K562 (cell line): ENCODE data around the gene BBLN. TPM values are rescaled to one million over a fixed set of nuclear protein-coding genes. Genes with fewer than 3 reads are reported as not detected.
A peak's percentile ranks its signal among the peaks of the same experiment; 100 is the strongest.

ENCODE experiments used
- CBFA2T3 ChIP-seq: fragments of 450-650 bp; IDR thresholded peaks from 2 replicates; pipeline ENCODE4 v1.6.1; 2017
- FOXJ2 ChIP-seq: fragments of 200-800 bp; sonication (Bioruptor generic); IDR thresholded peaks from 2 replicates; pipeline ENCODE4 v1.6.1; 2016; ENCODE audit warnings: missing genetic modification characterization, missing compliant biosample characterization
- MEIS2 ChIP-seq: fragments of 450-650 bp; IDR thresholded peaks from 2 replicates; pipeline ENCODE4 v1.6.1; 2014; ENCODE audit warnings: mild to moderate bottlenecking; ENCODE audit not compliant: partially characterized antibody
- MTA2 ChIP-seq: fragments of 450-650 bp; IDR thresholded peaks from 2 replicates; pipeline ENCODE4 v1.6.1; 2016; ENCODE audit warnings: low read depth
- PRPF4 ChIP-seq: fragments of 200-400 bp; formaldehyde crosslinking; IDR thresholded peaks from one replicate; pipeline ENCODE4 v1.6.1; 2017; ENCODE audit warnings: low read length, low read depth, mild to moderate bottlenecking; ENCODE audit not compliant: insufficient read depth, poor library complexity, severe bottlenecking
- SNRNP70 ChIP-seq: fragments of 200-400 bp; formaldehyde crosslinking; optimal IDR thresholded peaks from 2 replicates; pipeline ENCODE3; 2017; ENCODE audit warnings: low read depth, low read length
- THRAP3 ChIP-seq: fragments of 450-650 bp; IDR thresholded peaks from 2 replicates; pipeline ENCODE4 v1.6.1; 2016; ENCODE audit warnings: mild to moderate bottlenecking, inconsistent platforms, borderline replicate concordance
- ZFP1 ChIP-seq: fragments of 450-650 bp; formaldehyde crosslinking; IDR thresholded peaks from 2 replicates; pipeline ENCODE4 v1.4.0; 2020; ENCODE audit warnings: mild to moderate bottlenecking, mixed read lengths
- ZNF253 ChIP-seq: fragments of 250-450 bp; sonication (Bioruptor Pico); conservative IDR thresholded peaks from 2 replicates; pipeline ENCODE4 v1.6.1; 2021; ENCODE audit warnings: mild to moderate bottlenecking
- polyA plus RNA-seq, 8 experiments: library from polyadenylated mRNA; depleted of rRNA in 4 of 8; stranded (reverse) in 5 of 8; unstranded in 3 of 8; fragments of >200 nt; fragmentation: Nextera tagmentation in 2 of 8; fragmentation: Illumina TruSeq in 1 of 8; extraction: Ambion mirVana in 2 of 8; extraction: Trizol in 1 of 8; gene quantifications; 2 replicates each; pipeline versions ENCODE4 v1.2.1 to v1.2.3, GENCODE V29; 2011 to 2014; ENCODE audit warnings: inconsistent platforms in 1 of 8, missing spikeins in 1 of 8
- total RNA-seq, 7 experiments: library from RNA; depleted of rRNA in 6 of 7; stranded (reverse); fragments of >200 nt in 6 of 7; fragmentation: Illumina TruSeq in 2 of 7; extraction: Trizol in 2 of 7; gene quantifications; 2 replicates each; pipeline versions ENCODE4 v1.2.1 to v1.2.3, GENCODE V29; 2011 to 2021; ENCODE audit warnings: low replicate concordance in 1 of 7
- TF ChIP-seq, protein P1 (sequence below): fragments of 250-450 bp; sonication (Bioruptor Pico); IDR thresholded peaks from 2 replicates; pipeline ENCODE4 v1.6.1; 2021; ENCODE audit warnings: mild to moderate bottlenecking
- TF ChIP-seq, protein P2 (sequence below): fragments of 450-650 bp; formaldehyde crosslinking; IDR thresholded peaks from 2 replicates; pipeline ENCODE4 v1.4.0; 2022; ENCODE audit warnings: mild to moderate bottlenecking, moderate library complexity
- TF ChIP-seq, protein P3 (sequence below): sonication (generic); formaldehyde crosslinking; IDR thresholded peaks from 2 replicates; pipeline ENCODE4 v1.8.1; 2023; ENCODE audit warnings: missing genetic modification reagents, mild to moderate bottlenecking, borderline replicate concordance
- TF ChIP-seq, protein P4 (sequence below): fragments of 450-650 bp; IDR thresholded peaks from 2 replicates; pipeline ENCODE4 v1.6.1; 2016; ENCODE audit warnings: mild to moderate bottlenecking
- TF ChIP-seq, protein P5 (sequence below), 2 experiments: fragments of 150-350 bp in 1 of 2; IDR thresholded peaks; 2 replicates each; pipeline ENCODE4 v1.6.1; 2012 to 2016; ENCODE audit warnings: low read depth in 2 of 2, low read length in 2 of 2, mild to moderate bottlenecking in 1 of 2, moderate library complexity in 1 of 2

The BBLN gene
- total and polyA plus RNA-seq, 9 of the 15 experiments (the other 6 are each of a cell fraction or from before 2014, with no cell fraction given): 4.2 to 331 (median 87.1) TPM

DNA sequence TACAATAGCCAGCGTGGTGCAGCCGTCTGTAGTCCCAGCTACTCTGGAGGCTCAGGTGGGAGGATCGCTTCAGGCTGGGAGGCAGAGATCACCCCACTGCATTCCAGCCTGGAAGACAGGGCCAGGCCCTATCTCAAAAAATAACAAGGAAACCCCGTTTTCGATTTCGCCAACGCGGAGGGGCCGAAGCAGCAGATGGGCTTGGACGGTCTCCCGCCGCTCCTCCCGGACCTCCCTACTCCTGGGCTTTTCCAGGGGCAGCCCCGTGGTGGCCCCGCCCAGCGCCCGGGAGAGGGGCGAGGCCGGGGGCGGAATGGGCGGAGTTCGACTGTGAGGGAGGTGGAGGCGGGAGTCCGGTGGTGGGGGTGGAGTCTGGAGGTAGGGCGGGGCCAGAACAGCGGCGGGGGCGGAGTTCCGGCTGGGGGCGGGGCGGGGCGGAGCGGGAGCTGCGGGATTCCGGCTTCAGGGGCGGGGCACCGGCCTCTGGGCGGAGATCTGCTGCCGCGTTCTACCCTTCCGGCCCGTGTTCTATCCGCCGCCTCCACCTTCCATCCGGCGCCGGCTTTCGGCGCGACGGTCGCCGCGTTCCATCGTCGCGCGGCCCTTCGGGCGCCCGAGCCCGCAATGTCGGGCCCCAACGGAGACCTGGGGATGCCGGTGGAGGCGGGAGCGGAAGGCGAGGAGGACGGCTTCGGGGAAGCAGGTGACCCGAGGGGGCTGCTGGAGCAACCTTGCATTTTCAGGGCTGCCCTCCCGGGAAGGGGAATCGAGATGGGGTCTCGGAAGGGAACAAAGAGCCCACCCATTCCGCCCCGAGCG is at the start of gene BBLN (continued):
- TF ChIP-seq, protein P1, sequence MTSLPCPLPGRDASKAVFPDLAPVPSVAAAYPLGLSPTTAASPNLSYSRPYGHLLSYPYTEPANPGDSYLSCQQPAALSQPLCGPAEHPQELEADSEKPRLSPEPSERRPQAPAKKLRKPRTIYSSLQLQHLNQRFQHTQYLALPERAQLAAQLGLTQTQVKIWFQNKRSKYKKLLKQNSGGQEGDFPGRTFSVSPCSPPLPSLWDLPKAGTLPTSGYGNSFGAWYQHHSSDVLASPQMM (CRISPR knock-in tag): no peak
- TF ChIP-seq, protein P2, sequence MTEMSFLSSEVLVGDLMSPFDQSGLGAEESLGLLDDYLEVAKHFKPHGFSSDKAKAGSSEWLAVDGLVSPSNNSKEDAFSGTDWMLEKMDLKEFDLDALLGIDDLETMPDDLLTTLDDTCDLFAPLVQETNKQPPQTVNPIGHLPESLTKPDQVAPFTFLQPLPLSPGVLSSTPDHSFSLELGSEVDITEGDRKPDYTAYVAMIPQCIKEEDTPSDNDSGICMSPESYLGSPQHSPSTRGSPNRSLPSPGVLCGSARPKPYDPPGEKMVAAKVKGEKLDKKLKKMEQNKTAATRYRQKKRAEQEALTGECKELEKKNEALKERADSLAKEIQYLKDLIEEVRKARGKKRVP (CRISPR knock-in tag): peak; percentile 56; the same call in 1 of the 2 replicates
- TF ChIP-seq PRPF4 (no peak), ZNF253 (CRISPR knock-in tag) (0 out of 2 replicates have a peak, but pooled peaks have one; percentile 72), CBFA2T3 (no peak), MTA2 (no peak), THRAP3 (no peak), SNRNP70 (no peak), FOXJ2 (tag) (peak; percentile 51; the same call in 1 of the 2 replicates), MEIS2 (no peak), ZFP1 (no peak)
- TF ChIP-seq, protein P3, sequence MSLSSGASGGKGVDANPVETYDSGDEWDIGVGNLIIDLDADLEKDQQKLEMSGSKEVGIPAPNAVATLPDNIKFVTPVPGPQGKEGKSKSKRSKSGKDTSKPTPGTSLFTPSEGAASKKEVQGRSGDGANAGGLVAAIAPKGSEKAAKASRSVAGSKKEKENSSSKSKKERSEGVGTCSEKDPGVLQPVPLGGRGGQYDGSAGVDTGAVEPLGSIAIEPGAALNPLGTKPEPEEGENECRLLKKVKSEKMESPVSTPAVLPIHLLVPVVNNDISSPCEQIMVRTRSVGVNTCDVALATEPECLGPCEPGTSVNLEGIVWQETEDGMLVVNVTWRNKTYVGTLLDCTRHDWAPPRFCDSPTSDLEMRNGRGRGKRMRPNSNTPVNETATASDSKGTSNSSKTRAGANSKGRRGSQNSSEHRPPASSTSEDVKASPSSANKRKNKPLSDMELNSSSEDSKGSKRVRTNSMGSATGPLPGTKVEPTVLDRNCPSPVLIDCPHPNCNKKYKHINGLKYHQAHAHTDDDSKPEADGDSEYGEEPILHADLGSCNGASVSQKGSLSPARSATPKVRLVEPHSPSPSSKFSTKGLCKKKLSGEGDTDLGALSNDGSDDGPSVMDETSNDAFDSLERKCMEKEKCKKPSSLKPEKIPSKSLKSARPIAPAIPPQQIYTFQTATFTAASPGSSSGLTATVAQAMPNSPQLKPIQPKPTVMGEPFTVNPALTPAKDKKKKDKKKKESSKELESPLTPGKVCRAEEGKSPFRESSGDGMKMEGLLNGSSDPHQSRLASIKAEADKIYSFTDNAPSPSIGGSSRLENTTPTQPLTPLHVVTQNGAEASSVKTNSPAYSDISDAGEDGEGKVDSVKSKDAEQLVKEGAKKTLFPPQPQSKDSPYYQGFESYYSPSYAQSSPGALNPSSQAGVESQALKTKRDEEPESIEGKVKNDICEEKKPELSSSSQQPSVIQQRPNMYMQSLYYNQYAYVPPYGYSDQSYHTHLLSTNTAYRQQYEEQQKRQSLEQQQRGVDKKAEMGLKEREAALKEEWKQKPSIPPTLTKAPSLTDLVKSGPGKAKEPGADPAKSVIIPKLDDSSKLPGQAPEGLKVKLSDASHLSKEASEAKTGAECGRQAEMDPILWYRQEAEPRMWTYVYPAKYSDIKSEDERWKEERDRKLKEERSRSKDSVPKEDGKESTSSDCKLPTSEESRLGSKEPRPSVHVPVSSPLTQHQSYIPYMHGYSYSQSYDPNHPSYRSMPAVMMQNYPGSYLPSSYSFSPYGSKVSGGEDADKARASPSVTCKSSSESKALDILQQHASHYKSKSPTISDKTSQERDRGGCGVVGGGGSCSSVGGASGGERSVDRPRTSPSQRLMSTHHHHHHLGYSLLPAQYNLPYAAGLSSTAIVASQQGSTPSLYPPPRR: no peak
- TF ChIP-seq, protein P4, sequence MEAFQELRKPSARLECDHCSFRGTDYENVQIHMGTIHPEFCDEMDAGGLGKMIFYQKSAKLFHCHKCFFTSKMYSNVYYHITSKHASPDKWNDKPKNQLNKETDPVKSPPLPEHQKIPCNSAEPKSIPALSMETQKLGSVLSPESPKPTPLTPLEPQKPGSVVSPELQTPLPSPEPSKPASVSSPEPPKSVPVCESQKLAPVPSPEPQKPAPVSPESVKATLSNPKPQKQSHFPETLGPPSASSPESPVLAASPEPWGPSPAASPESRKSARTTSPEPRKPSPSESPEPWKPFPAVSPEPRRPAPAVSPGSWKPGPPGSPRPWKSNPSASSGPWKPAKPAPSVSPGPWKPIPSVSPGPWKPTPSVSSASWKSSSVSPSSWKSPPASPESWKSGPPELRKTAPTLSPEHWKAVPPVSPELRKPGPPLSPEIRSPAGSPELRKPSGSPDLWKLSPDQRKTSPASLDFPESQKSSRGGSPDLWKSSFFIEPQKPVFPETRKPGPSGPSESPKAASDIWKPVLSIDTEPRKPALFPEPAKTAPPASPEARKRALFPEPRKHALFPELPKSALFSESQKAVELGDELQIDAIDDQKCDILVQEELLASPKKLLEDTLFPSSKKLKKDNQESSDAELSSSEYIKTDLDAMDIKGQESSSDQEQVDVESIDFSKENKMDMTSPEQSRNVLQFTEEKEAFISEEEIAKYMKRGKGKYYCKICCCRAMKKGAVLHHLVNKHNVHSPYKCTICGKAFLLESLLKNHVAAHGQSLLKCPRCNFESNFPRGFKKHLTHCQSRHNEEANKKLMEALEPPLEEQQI: no peak
- TF ChIP-seq, protein P5, sequence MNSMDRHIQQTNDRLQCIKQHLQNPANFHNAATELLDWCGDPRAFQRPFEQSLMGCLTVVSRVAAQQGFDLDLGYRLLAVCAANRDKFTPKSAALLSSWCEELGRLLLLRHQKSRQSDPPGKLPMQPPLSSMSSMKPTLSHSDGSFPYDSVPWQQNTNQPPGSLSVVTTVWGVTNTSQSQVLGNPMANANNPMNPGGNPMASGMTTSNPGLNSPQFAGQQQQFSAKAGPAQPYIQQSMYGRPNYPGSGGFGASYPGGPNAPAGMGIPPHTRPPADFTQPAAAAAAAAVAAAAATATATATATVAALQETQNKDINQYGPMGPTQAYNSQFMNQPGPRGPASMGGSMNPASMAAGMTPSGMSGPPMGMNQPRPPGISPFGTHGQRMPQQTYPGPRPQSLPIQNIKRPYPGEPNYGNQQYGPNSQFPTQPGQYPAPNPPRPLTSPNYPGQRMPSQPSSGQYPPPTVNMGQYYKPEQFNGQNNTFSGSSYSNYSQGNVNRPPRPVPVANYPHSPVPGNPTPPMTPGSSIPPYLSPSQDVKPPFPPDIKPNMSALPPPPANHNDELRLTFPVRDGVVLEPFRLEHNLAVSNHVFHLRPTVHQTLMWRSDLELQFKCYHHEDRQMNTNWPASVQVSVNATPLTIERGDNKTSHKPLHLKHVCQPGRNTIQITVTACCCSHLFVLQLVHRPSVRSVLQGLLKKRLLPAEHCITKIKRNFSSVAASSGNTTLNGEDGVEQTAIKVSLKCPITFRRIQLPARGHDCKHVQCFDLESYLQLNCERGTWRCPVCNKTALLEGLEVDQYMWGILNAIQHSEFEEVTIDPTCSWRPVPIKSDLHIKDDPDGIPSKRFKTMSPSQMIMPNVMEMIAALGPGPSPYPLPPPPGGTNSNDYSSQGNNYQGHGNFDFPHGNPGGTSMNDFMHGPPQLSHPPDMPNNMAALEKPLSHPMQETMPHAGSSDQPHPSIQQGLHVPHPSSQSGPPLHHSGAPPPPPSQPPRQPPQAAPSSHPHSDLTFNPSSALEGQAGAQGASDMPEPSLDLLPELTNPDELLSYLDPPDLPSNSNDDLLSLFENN (IDR thresholded peaks at IDR 0.05; ENCODE audit: low read depth in 2 of 2, low read length in 2 of 2): no peak; a peak in 1 of 4 replicates
